ENCODE results near the gene SEMA3F. TPM values are rescaled to one million over a fixed set of nuclear protein-coding genes. Genes with fewer than 3 reads are reported as not detected.

The SEMA3F gene
- total and polyA plus RNA-seq, 2 experiments from 2014 or later, result 21.8 to 27.6 TPM

DNA sequence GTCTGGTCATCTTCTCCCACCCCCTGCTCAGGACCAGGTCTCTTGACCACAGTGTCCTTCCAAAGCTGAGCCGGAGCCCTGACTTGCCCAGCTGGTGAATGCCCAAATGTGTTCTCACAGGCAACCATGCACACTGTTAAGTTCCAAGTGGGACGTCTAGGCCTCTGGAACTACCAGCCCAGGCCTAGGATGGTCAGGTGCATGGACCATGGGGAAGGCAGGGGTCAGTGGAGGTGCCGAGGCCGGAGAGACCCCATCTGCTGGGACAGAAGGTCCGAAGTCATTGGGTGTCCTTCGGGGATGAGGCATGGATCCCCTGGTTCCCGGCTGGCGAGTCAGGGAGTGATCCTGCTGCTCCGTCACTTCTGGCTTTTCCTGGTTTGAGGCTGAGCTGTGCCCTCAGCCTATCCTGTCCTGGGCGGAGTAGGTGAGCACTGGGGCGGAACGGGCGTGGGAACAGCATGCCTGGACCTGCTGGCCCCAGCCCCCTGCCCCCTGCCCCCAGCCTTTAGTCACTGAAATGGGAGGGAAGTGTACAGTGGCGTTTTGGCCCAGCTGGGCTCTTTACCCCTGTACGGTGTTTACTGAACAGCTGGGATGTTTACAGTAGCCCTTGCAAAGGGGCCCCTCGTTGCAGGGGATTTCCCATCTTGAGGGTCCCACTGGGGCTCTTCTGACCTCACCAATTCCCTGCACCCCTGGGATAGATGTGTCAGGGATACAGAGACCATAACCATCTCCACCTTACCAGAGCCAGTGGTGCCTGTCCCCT lies 12.1 kb downstream of the SEMA3F start:
- no peak overlapping the region for H3K27ac ChIP-seq
- no peak overlapping the region for H3K4me3 ChIP-seq
- no peak for DNase-seq (ENCODE audit: low read depth in 1 of 2, low spot score in 1 of 2)
- no peaks in the 10 kb centered on the region for H3K27me3 ChIP-seq
- TF ChIP-seq, protein P1, sequence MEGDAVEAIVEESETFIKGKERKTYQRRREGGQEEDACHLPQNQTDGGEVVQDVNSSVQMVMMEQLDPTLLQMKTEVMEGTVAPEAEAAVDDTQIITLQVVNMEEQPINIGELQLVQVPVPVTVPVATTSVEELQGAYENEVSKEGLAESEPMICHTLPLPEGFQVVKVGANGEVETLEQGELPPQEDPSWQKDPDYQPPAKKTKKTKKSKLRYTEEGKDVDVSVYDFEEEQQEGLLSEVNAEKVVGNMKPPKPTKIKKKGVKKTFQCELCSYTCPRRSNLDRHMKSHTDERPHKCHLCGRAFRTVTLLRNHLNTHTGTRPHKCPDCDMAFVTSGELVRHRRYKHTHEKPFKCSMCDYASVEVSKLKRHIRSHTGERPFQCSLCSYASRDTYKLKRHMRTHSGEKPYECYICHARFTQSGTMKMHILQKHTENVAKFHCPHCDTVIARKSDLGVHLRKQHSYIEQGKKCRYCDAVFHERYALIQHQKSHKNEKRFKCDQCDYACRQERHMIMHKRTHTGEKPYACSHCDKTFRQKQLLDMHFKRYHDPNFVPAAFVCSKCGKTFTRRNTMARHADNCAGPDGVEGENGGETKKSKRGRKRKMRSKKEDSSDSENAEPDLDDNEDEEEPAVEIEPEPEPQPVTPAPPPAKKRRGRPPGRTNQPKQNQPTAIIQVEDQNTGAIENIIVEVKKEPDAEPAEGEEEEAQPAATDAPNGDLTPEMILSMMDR (IDR thresholded peaks at IDR 0.05; ENCODE audit: low read depth, low read length), result no peak
- no peaks in the 10 kb centered on the region for H3K9me3 ChIP-seq (ENCODE audit: low read depth)
- H3K36me3 ChIP-seq, result no peaks in the 10 kb centered on the region
- peaks cover 18% of the 10 kb centered on the region for H3K4me1 ChIP-seq (ENCODE audit: low read depth)

DNA sequence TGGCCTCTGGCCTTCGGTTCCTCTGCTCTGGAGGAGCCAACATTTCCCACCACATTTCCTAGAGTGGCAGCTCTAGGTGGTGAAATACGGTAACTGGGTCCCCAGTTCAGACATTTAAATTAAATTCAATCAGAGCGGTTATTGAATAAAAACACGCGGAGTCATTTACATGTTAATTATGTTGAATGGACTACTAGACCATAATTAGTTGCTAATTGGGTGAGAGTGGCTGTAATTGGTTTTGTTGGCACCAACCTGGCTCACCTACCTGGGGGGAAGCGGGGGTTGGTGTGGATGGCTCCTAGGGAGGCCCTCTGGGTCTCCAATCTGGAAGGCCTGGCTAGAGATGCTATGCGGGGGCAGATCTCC lies 12.7 kb downstream of the SEMA3F start:
- Histone ChIP-seq H3K27ac (no peak overlapping the region), H3K27me3 (no peaks in the 10 kb centered on the region), H3K4me1 (ENCODE audit: low read depth) (peaks cover 18% of the 10 kb centered on the region), H3K4me3 (no peak overlapping the region), H3K36me3 (no peaks in the 10 kb centered on the region), H3K9me3 (ENCODE audit: low read depth) (no peaks in the 10 kb centered on the region)
- TF ChIP-seq, protein P1 (IDR thresholded peaks at IDR 0.05; ENCODE audit: low read depth, low read length), result no peak
- DNase-seq (ENCODE audit: low read depth in 1 of 2, low spot score in 1 of 2), result no peak

DNA sequence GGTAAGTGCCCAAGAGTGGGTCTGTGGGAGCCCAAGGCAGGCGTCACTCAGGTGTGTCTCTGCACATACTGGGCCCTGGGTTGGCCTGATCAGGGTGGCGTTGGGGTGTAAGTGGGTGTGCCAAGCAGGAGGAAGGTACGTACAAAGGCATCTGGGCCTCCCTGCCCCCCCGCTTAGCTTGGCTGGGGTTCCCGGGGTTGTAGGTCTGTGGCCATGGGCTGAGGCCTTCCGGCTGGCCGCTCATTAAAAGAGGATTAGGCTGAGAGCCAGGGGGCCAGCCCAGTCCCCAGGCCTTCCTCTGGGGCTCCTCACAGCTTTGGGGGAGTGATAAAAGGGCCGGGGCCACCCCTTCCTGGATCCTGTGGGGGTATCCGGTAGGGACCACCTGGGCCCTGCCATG lies 13.3 kb downstream of the SEMA3F start:
- no peak overlapping the region for H3K27ac ChIP-seq
- no peak for DNase-seq (ENCODE audit: low read depth in 1 of 2, low spot score in 1 of 2)
- H3K27me3 ChIP-seq, result no peaks in the 10 kb centered on the region
- TF ChIP-seq, protein P1 (IDR thresholded peaks at IDR 0.05; ENCODE audit: low read depth, low read length), result no peak
- no peaks in the 10 kb centered on the region for H3K36me3 ChIP-seq
- no peak overlapping the region for H3K4me3 ChIP-seq
- H3K9me3 ChIP-seq (ENCODE audit: low read depth), result no peaks in the 10 kb centered on the region
- H3K4me1 ChIP-seq (ENCODE audit: low read depth), result peaks cover 18% of the 10 kb centered on the region

DNA sequence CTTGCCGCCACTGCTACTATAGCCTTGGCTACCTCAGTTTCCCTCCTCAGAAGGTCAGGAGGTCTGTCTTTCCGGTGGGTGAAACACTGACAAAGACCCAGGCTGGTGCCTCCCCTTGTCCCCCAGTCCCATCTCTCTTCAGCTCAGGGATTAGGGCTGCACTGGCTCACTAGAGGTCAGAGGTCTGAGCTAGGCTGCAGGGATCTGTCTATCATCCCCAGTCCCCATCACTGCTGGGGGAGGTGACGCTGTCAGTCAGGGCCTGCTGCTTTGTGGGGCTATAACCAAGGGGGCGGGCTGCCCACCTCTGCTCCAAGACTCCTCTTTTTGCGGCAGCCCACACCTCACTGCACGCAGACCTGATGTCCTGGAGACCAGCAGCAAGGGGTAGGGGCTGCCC lies 13.7 kb downstream of the SEMA3F start:
- H3K4me3 ChIP-seq, result no peak overlapping the region
- no peaks in the 10 kb centered on the region for H3K36me3 ChIP-seq
- no peaks in the 10 kb centered on the region for H3K9me3 ChIP-seq (ENCODE audit: low read depth)
- TF ChIP-seq, protein P1 (IDR thresholded peaks at IDR 0.05; ENCODE audit: low read depth, low read length), result no peak
- no peaks in the 10 kb centered on the region for H3K27me3 ChIP-seq
- H3K4me1 ChIP-seq (ENCODE audit: low read depth), result peaks cover 18% of the 10 kb centered on the region
- no peak for DNase-seq (ENCODE audit: low read depth in 1 of 2, low spot score in 1 of 2)
- no peak overlapping the region for H3K27ac ChIP-seq

DNA sequence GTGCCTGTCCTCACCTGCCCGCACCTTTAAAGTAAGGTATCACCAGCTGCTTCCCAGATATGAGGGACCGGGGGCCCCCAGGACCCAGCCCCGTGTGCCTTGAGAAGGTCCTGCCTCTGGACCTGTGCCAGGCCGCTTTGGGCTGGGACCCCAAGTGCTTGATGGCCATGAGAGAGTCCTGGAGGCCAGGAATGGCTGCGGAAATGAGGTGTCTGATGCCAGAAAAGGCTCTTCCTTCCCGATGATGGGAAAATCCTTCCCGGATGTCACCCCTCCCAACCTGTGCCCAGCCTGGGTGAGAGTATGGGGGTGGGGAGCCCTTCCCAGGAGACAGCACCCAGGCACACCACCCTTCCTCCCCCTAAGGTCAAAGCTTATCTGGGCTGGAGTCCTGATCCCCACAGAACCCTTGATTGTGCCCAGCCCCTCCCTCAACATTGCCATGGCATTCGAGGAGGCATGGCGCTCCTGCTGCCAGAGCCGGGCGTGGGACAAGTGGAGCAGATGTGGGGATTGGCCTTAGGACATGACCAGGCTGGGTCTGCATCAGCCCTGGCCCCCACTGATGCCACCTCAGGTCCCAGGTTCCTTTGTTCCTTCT lies 14.2 kb downstream of the SEMA3F start:
- Histone ChIP-seq H3K27ac (no peak overlapping the region), H3K4me1 (ENCODE audit: low read depth) (peaks cover 18% of the 10 kb centered on the region), H3K9me3 (ENCODE audit: low read depth) (no peaks in the 10 kb centered on the region), H3K36me3 (no peaks in the 10 kb centered on the region), H3K27me3 (no peaks in the 10 kb centered on the region), H3K4me3 (no peak overlapping the region)
- TF ChIP-seq, protein P1 (IDR thresholded peaks at IDR 0.05; ENCODE audit: low read depth, low read length), result no peak
- DNase-seq (ENCODE audit: low read depth in 1 of 2, low spot score in 1 of 2), result no peak
